Measurements from ENCODE around the gene ERI3. TPM values are rescaled to one million over a fixed set of nuclear protein-coding genes. Genes with fewer than 3 reads are reported as not detected.

ERI3 gene
- total and polyA plus RNA-seq, 10 of the 15 experiments (the other 5 are each of a cell fraction or from before 2014, with no cell fraction given): 20.6 to 90.4 (median 41.2) TPM

- no peak for TF ChIP-seq SKIL (IDR thresholded peaks at IDR 0.05; ENCODE audit: low read depth, poor library complexity, severe bottlenecking)
- TF ChIP-seq FOXK2 (IDR thresholded peaks at IDR 0.05): no peak
- no peak for TF ChIP-seq CHD4 (IDR thresholded peaks at IDR 0.05)
- no peak for TF ChIP-seq IRF5 (IDR thresholded peaks at IDR 0.05; ENCODE audit: borderline replicate concordance)
- no peak for TF ChIP-seq GATAD2B (conservative IDR thresholded peaks at IDR 0.05; ENCODE audit: low read depth)
- no peak for TF ChIP-seq RUNX3 (IDR thresholded peaks at IDR 0.05; ENCODE audit: low read length)
- TF ChIP-seq SMARCA5 (IDR thresholded peaks at IDR 0.05): no peak
- no peak for TF ChIP-seq POLR2AphosphoS5 (IDR thresholded peaks at IDR 0.05; ENCODE audit: low read length)
- TF ChIP-seq RCOR1 (conservative IDR thresholded peaks at IDR 0.05; ENCODE audit: low read depth, low read length): no peak
- no peak for TF ChIP-seq IKZF2 (IDR thresholded peaks at IDR 0.05)
- TF ChIP-seq PAX8 (IDR thresholded peaks at IDR 0.05): no peak
- no peak for TF ChIP-seq YY1 (IDR thresholded peaks at IDR 0.05; ENCODE audit: low read depth, low read length)
- no peak for TF ChIP-seq KAT2A (conservative IDR thresholded peaks at IDR 0.05; ENCODE audit: control insufficient read depth, low read depth, low read length)
These were observed 64.6 kb downstream of the ERI3 start (continued) for GRCh38 chr1:44290250-44291094.

Measured in GM12878 (cell line).